Gastrocnemius medialis (tissue), 4 donors: ENCODE measurements around the gene DSP. TPM values are rescaled to one million over a fixed set of nuclear protein-coding genes. Genes with fewer than 3 reads are reported as not detected.

Experiments
- ATAC-seq, 2 donors: fragments of 150-250 bp; one replicate each; pipeline ENCODE4 v1.9.1; 2016
- DNase-seq, 2 donors: peaks; one replicate each; pipeline ENCODE4 v3.0.0-alpha.2; 2019
- H3K27ac ChIP-seq, 4 donors: fragments of 200-600 bp; sonication (generic); 1 replicate in 1 of 4; 2 replicates in 3 of 4; pipeline ENCODE4 v1.5.1; 2016 to 2018; ENCODE audit warnings: mild to moderate bottlenecking in 2 of 4, moderate library complexity in 1 of 4
- H3K27me3 ChIP-seq, 3 donors: fragments of 200-600 bp; sonication (generic) in 2 of 3; 1 replicate in 1 of 3; 2 replicates in 2 of 3; pipeline versions ENCODE4 v1.5.1 to v1.6.0; 2016 to 2019; ENCODE audit warnings: mild to moderate bottlenecking in 1 of 3, moderate library complexity in 1 of 3
- H3K36me3 ChIP-seq, 2 donors: fragments of 200-600 bp; sonication (generic) in 1 of 2; one replicate each; pipeline ENCODE4 v1.5.1; 2017 to 2018
- H3K4me1 ChIP-seq, 2 donors: fragments of 200-600 bp; sonication (generic) in 1 of 2; one replicate each; pipeline ENCODE4 v1.5.1; 2016 to 2017; ENCODE audit warnings: mild to moderate bottlenecking in 2 of 2
- H3K4me3 ChIP-seq, 4 donors: fragments of 200-600 bp; sonication (generic) in 3 of 4; 1 replicate in 1 of 4; 2 replicates in 3 of 4; pipeline ENCODE4 v1.5.1; 2016 to 2019; ENCODE audit warnings: mild to moderate bottlenecking in 2 of 4
- H3K9me3 ChIP-seq, 3 donors: fragments of 200-600 bp; sonication (generic) in 2 of 3; 1 replicate in 1 of 3; 2 replicates in 2 of 3; pipeline ENCODE4 v1.5.1; 2016 to 2019
- CTCF ChIP-seq, 5 experiments: fragments of 450-650 bp in 3 of 5; fragments of 200-600 bp in 2 of 5; sonication (generic) in 2 of 5; IDR thresholded peaks in 4 of 5; conservative IDR thresholded peaks in 1 of 5; 1 replicate in 4 of 5; 2 replicates in 1 of 5; pipeline ENCODE4 v1.5.1; 2016 to 2019; ENCODE audit warnings: antibody characterized with exemption in 5 of 5, mild to moderate bottlenecking in 3 of 5, moderate library complexity in 3 of 5
- POLR2A ChIP-seq, 2 donors: fragments of 450-650 bp; IDR thresholded peaks; one replicate each; pipeline ENCODE4 v1.6.1; 2017; ENCODE audit warnings: antibody characterized with exemption in 2 of 2, mild to moderate bottlenecking in 2 of 2, moderate library complexity in 2 of 2
- in situ Hi-C, 4 donors: fragments of 200-750 bp; cut with MboI; loops; one replicate each; pipeline versions ENCODE4 v1.15.0 to v1.8.0; 2017; ENCODE audit warnings: low sequenced_read_pairs in 4 of 4
- intact Hi-C: fragments of 100-400 bp; cut with DNase I; formaldehyde crosslinking; loops from one replicate; pipeline ENCODE4 v1.15.1; 2023; ENCODE audit warnings: low total_unique reads
- total RNA-seq, 4 donors: library from RNA; depleted of rRNA; stranded (reverse); fragments of >200 nt; gene quantifications; one replicate each; pipeline versions ENCODE4 v1.1.0 to v1.2.3, GENCODE V29; 2016

The DSP gene
- total RNA-seq, 4 donors from 2014 or later: 0.31 to 1.1 (median 0.65) TPM

GRCh38 chr6:7628479-7628878 is 87.0 kb downstream of the DSP start:
- no peak overlapping the region for H3K4me3 ChIP-seq
- DNase-seq: no peak
- H3K27ac ChIP-seq: no peak overlapping the region
- no peaks in the 10 kb centered on the region for H3K9me3 ChIP-seq
- intact Hi-C loops (no loop called here), in situ Hi-C loops (no loop called here)
- no peaks in the 10 kb centered on the region for H3K27me3 ChIP-seq
- no peaks in the 10 kb centered on the region for H3K36me3 ChIP-seq
- ATAC-seq: no peak
- no peaks in the 10 kb centered on the region for H3K4me1 ChIP-seq
- TF ChIP-seq POLR2A (IDR thresholded peaks at IDR 0.05): no peak
- TF ChIP-seq CTCF (IDR thresholded peaks at IDR 0.05 in 4 of 5, conservative IDR thresholded peaks at IDR 0.05 in 1 of 5): no peak

- Histone ChIP-seq H3K27me3 (no peaks in the 10 kb centered on the region), H3K27ac (no peak overlapping the region), H3K4me3 (no peak overlapping the region), H3K36me3 (no peaks in the 10 kb centered on the region), H3K4me1 (no peaks in the 10 kb centered on the region), H3K9me3 (no peaks in the 10 kb centered on the region)
- intact Hi-C loops (no loop called here), in situ Hi-C loops (no loop called here)
- ATAC-seq (no peak), DNase-seq (no peak)
- TF ChIP-seq POLR2A (IDR thresholded peaks at IDR 0.05) (no peak), CTCF (IDR thresholded peaks at IDR 0.05 in 4 of 5, conservative IDR thresholded peaks at IDR 0.05 in 1 of 5) (no peak)
Observed at GRCh38 chr6:7628909-7629308, 87.4 kb downstream of the DSP start.

GRCh38 chr6:7629321-7629720 is 87.8 kb downstream of the DSP start:
- Histone ChIP-seq H3K27me3 (no peaks in the 10 kb centered on the region), H3K9me3 (no peaks in the 10 kb centered on the region), H3K4me3 (no peak overlapping the region), H3K36me3 (no peaks in the 10 kb centered on the region), H3K27ac (no peak overlapping the region), H3K4me1 (no peaks in the 10 kb centered on the region)
- no peak for DNase-seq
- ATAC-seq: no peak
- TF ChIP-seq POLR2A (IDR thresholded peaks at IDR 0.05) (no peak), CTCF (IDR thresholded peaks at IDR 0.05 in 4 of 5, conservative IDR thresholded peaks at IDR 0.05 in 1 of 5) (no peak)
- intact Hi-C loops (no loop called here), in situ Hi-C loops (no loop called here)

- no peaks in the 10 kb centered on the region for H3K27me3 ChIP-seq
- DNase-seq (no peak), ATAC-seq (no peak)
- H3K9me3 ChIP-seq: no peaks in the 10 kb centered on the region
- no peak overlapping the region for H3K4me3 ChIP-seq
- H3K4me1 ChIP-seq: no peaks in the 10 kb centered on the region
- H3K36me3 ChIP-seq: no peaks in the 10 kb centered on the region
- no peak overlapping the region for H3K27ac ChIP-seq
- TF ChIP-seq CTCF (IDR thresholded peaks at IDR 0.05 in 4 of 5, conservative IDR thresholded peaks at IDR 0.05 in 1 of 5): no peak
- TF ChIP-seq POLR2A (IDR thresholded peaks at IDR 0.05): no peak
- intact Hi-C loops: no loop called here
- in situ Hi-C loops: no loop called here
Observed at GRCh38 chr6:7630792-7631191, 89.3 kb downstream of the DSP start.

GRCh38 chr6:7631466-7631865 is 90.0 kb downstream of the DSP start:
- in situ Hi-C loops (no loop called here), intact Hi-C loops (no loop called here)

More at GRCh38 chr6:7631466-7631865, 90.0 kb downstream of the DSP start:
- no peaks in the 10 kb centered on the region for H3K9me3 ChIP-seq
- no peaks in the 10 kb centered on the region for H3K4me1 ChIP-seq
- DNase-seq (no peak), ATAC-seq (no peak)
- no peaks in the 10 kb centered on the region for H3K36me3 ChIP-seq
- no peak overlapping the region for H3K4me3 ChIP-seq
- H3K27me3 ChIP-seq: no peaks in the 10 kb centered on the region
- TF ChIP-seq CTCF (IDR thresholded peaks at IDR 0.05 in 4 of 5, conservative IDR thresholded peaks at IDR 0.05 in 1 of 5): no peak
- no peak for TF ChIP-seq POLR2A (IDR thresholded peaks at IDR 0.05)
- no peak overlapping the region for H3K27ac ChIP-seq
